Activated CD8-positive, alpha-beta T cell treated with anti-CD3 and anti-CD28 coated beads for 36 hours (primary cell): ENCODE measurements around the gene TOMM5. TPM values are rescaled to one million over a fixed set of nuclear protein-coding genes. Genes with fewer than 3 reads are reported as not detected.

Experiments
- ATAC-seq: fragments of 200-7000 bp; cut with Tn5 transposase; one replicate; pipeline ENCODE4 v1.10.0; 2021; ENCODE audit warnings: mild to moderate bottlenecking, moderate library complexity
- CTCF ChIA-PET: fragments of 350-600 bp; sonication (Branson Sonifier 250); formaldehyde crosslinking; loops from one replicate; lab custom pipeline; 2021; ENCODE audit warnings: antibody characterized with exemption; lab: Charles Lee
- POLR2A ChIA-PET: fragments of 350-600 bp; sonication (Branson Sonifier 250); formaldehyde crosslinking; loops from one replicate; lab custom pipeline; 2021; ENCODE audit warnings: antibody characterized with exemption; lab: Charles Lee
- DNase-seq: peaks from one replicate; pipeline ENCODE4 v3.0.0-alpha.2; 2020
- H3K27ac Mint-ChIP-seq: one replicate; pipeline ENCODE4 v1.8.0; 2021; ENCODE audit warnings: mild to moderate bottlenecking, mixed read lengths
- H3K27me3 Mint-ChIP-seq: one replicate; pipeline ENCODE4 v1.8.0; 2021; ENCODE audit warnings: mixed read lengths
- H3K36me3 Mint-ChIP-seq: one replicate; pipeline ENCODE4 v1.8.0; 2021; ENCODE audit warnings: low read depth, mixed read lengths
- H3K4me1 Mint-ChIP-seq: one replicate; pipeline ENCODE4 v1.8.0; 2021; ENCODE audit warnings: low read depth, mixed read lengths
- H3K4me3 Mint-ChIP-seq: one replicate; pipeline ENCODE4 v1.8.0; 2021; ENCODE audit warnings: mild to moderate bottlenecking, moderate library complexity, mixed read lengths
- H3K9me3 Mint-ChIP-seq: one replicate; pipeline ENCODE4 v1.8.0; 2021; ENCODE audit warnings: mixed read lengths
- intact Hi-C: fragments of 100-400 bp; cut with micrococcal nuclease; formaldehyde crosslinking; loops from one replicate; pipeline ENCODE4 v1.10.0; 2022
- total RNA-seq, 2 experiments: library from RNA; stranded (reverse); gene quantifications; one replicate each; pipeline ENCODE4 v1.2.3, GENCODE V29; 2021
- TF ChIP-seq, protein P1 (sequence below): fragments of 200-600 bp; IDR thresholded peaks from one replicate; pipeline ENCODE4 v1.8.0; 2022; ENCODE audit warnings: antibody characterized with exemption, mild to moderate bottlenecking

TOMM5 gene
- total RNA-seq, 2 experiments from 2014 or later, result 156 to 168 TPM

DNA sequence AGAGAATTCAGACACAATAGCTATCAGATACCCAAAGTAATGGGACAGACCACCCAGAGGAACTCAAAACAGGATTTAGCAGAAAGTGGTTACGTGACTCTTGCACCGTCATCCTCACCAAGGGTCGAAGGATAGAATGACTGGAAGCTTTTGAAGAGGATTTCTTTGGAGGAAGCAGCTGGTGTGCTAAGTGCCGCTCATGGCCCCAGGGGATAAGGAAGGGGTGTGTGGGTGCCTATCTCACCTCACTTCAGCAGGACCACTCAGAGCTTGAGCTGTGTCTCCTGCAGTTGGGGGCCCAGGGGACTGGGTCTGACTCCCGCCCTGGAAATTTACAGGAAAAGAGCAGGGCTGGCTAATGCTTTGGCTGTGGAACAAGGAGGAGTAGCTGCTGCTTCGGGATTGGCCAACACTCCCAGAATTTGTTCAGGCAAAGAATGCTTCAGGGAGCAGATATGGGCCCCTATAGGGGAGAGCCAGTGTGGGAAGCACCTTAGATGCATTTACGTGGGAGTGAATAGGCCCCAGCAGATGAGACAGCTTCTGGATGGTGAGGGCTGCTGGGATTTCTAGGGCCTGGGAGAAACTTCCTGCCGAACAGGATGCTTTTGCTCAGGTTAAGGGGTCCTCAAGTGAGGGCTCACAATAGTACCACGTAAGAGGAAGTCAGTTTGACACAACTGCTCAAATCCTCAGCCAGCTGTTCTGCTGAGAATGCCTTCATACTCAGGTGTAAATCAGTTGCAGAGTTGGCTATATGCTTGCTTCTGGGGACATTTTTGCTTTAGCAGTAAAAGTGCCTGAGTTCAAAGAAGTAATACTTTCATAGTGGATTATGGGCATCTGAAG, 29.1 kb upstream of the TOMM5 start:
- intact Hi-C loops, result no loop called here
- H3K9me3 Mint-ChIP-seq, result no peaks in the 10 kb centered on the region
- ChIA-PET CTCF (interaction anchor here (1.0 kb wide), 1 partner anchor 27 kb away, joined by 3 read pairs; no protein-coding TSS in a partner anchor), POLR2A (no interaction called here)
- no peaks in the 10 kb centered on the region for H3K36me3 Mint-ChIP-seq
- no peak for DNase-seq
- H3K27ac Mint-ChIP-seq, result no peak overlapping the region
- no peak overlapping the region for H3K4me3 Mint-ChIP-seq
- no peaks in the 10 kb centered on the region for H3K27me3 Mint-ChIP-seq
- no peak for ATAC-seq
- no peaks in the 10 kb centered on the region for H3K4me1 Mint-ChIP-seq
- TF ChIP-seq, protein P1, sequence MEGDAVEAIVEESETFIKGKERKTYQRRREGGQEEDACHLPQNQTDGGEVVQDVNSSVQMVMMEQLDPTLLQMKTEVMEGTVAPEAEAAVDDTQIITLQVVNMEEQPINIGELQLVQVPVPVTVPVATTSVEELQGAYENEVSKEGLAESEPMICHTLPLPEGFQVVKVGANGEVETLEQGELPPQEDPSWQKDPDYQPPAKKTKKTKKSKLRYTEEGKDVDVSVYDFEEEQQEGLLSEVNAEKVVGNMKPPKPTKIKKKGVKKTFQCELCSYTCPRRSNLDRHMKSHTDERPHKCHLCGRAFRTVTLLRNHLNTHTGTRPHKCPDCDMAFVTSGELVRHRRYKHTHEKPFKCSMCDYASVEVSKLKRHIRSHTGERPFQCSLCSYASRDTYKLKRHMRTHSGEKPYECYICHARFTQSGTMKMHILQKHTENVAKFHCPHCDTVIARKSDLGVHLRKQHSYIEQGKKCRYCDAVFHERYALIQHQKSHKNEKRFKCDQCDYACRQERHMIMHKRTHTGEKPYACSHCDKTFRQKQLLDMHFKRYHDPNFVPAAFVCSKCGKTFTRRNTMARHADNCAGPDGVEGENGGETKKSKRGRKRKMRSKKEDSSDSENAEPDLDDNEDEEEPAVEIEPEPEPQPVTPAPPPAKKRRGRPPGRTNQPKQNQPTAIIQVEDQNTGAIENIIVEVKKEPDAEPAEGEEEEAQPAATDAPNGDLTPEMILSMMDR, result no peak

- Mint-ChIP-seq H3K36me3 (no peaks in the 10 kb centered on the region), H3K27ac (no peak overlapping the region), H3K4me3 (no peak overlapping the region), H3K27me3 (no peaks in the 10 kb centered on the region), H3K4me1 (no peaks in the 10 kb centered on the region), H3K9me3 (no peaks in the 10 kb centered on the region)
- intact Hi-C loops, result no loop called here
- POLR2A ChIA-PET, result no interaction called here
- TF ChIP-seq, protein P1, result no peak
- DNase-seq, result no peak
- CTCF ChIA-PET, result no interaction called here
- no peak for ATAC-seq
Observed at GRCh38 chr9:37620396-37620795, 28.0 kb upstream of the TOMM5 start.

GRCh38 chr9:37619806-37620205, 27.4 kb upstream of the TOMM5 start:
- intact Hi-C loops, result no loop called here
- H3K27me3 Mint-ChIP-seq, result no peaks in the 10 kb centered on the region
- ATAC-seq, result no peak
- no peaks in the 10 kb centered on the region for H3K36me3 Mint-ChIP-seq
- TF ChIP-seq, protein P1, result no peak
- no peaks in the 10 kb centered on the region for H3K9me3 Mint-ChIP-seq
- ChIA-PET CTCF (no interaction called here), POLR2A (no interaction called here)
- DNase-seq, result no peak
- H3K27ac Mint-ChIP-seq, result no peak overlapping the region
- no peak overlapping the region for H3K4me3 Mint-ChIP-seq
- no peaks in the 10 kb centered on the region for H3K4me1 Mint-ChIP-seq

GRCh38 chr9:37618817-37619216, 26.4 kb upstream of the TOMM5 start:
- intact Hi-C loops, result no loop called here
- Mint-ChIP-seq H3K27ac (no peak overlapping the region), H3K9me3 (no peaks in the 10 kb centered on the region), H3K4me3 (no peak overlapping the region), H3K27me3 (no peaks in the 10 kb centered on the region), H3K4me1 (no peaks in the 10 kb centered on the region), H3K36me3 (no peaks in the 10 kb centered on the region)
- no peak for DNase-seq
- POLR2A ChIA-PET, result no interaction called here
- CTCF ChIA-PET, result no interaction called here
- ATAC-seq, result no peak
- TF ChIP-seq, protein P1, result no peak

DNA sequence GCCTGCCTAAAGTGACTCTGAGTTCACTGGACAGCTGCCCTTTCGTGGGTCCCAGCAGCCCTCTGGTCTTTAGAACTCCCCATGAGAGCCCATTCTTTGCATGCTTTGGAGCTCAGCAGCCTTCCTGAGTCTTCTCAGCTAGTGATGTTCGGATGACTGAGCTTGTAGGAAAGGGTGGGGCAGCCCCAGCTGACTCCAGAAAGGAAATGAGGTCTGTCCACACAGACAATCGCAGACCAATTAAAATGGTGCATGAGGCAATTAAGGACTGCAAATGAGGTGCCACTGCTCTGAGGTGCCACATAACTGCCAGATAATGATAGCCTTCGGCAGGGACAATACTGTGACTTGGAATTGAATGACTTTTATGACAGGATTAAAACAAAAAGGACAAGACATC, 25.4 kb upstream of the TOMM5 start:
- ChIA-PET CTCF (no interaction called here), POLR2A (no interaction called here)
- no peaks in the 10 kb centered on the region for H3K9me3 Mint-ChIP-seq
- no peaks in the 10 kb centered on the region for H3K4me1 Mint-ChIP-seq
- intact Hi-C loops, result no loop called here
- no peaks in the 10 kb centered on the region for H3K36me3 Mint-ChIP-seq
- DNase-seq (no peak), ATAC-seq (no peak)
- no peak overlapping the region for H3K4me3 Mint-ChIP-seq
- no peaks in the 10 kb centered on the region for H3K27me3 Mint-ChIP-seq
- TF ChIP-seq, protein P1, result no peak
- no peak overlapping the region for H3K27ac Mint-ChIP-seq
